Vagina (tissue), 2 donors: ENCODE data around the gene ARID2. TPM values are rescaled to one million over a fixed set of nuclear protein-coding genes. Genes with fewer than 3 reads are reported as not detected.

Experiments used
- DNase-seq, 2 donors: peaks; one replicate each; pipeline ENCODE4 v3.0.0-alpha.2; 2017; ENCODE audit errors: extremely low spot score in 2 of 2
- H3K27ac ChIP-seq: fragments of 200-600 bp; sonication (generic); one replicate; pipeline ENCODE4 v1.5.1; 2019
- H3K27me3 ChIP-seq: fragments of 200-600 bp; sonication (generic); one replicate; pipeline ENCODE4 v1.5.1; 2019
- H3K36me3 ChIP-seq, 2 donors: fragments of 200-600 bp; sonication (generic); one replicate each; pipeline ENCODE4 v1.5.1; 2017 to 2019
- H3K4me1 ChIP-seq: fragments of 200-600 bp; sonication (generic); one replicate; pipeline ENCODE4 v1.5.1; 2019
- H3K4me3 ChIP-seq, 2 donors: fragments of 200-600 bp; sonication (generic); 1 replicate in 1 of 2; 2 replicates in 1 of 2; pipeline ENCODE4 v1.5.1; 2016 to 2019
- H3K9me3 ChIP-seq: fragments of 200-600 bp; sonication (generic); one replicate; pipeline ENCODE4 v1.5.1; 2019
- POLR2A ChIP-seq, 2 donors: fragments of 450-650 bp; IDR thresholded peaks; one replicate each; pipeline ENCODE4 v1.6.1; 2017; ENCODE audit warnings: antibody characterized with exemption in 2 of 2, mild to moderate bottlenecking in 2 of 2, moderate library complexity in 2 of 2
- POLR2AphosphoS5 ChIP-seq, 2 donors: sonication (generic); formaldehyde crosslinking; IDR thresholded peaks; one replicate each; pipeline ENCODE4 v1.9.0; 2017; ENCODE audit warnings: antibody characterized with exemption in 2 of 2, mild to moderate bottlenecking in 2 of 2, low read depth in 1 of 2; ENCODE audit not compliant: insufficient read depth in 1 of 2
- intact Hi-C: fragments of 100-400 bp; cut with DNase I; formaldehyde crosslinking; loops from one replicate; pipeline ENCODE4 v1.15.1; 2023
- total RNA-seq: library from RNA; depleted of rRNA; stranded (reverse); fragments of >200 nt; gene quantifications from one replicate; pipeline ENCODE4 v1.2.3, GENCODE V29; 2016
- TF ChIP-seq, protein P1 (sequence below), 3 experiments: fragments of 450-650 bp in 2 of 3; fragments of 200-600 bp in 1 of 3; sonication (generic) in 1 of 3; IDR thresholded peaks; one replicate each; pipeline ENCODE4 v1.5.1; 2017 to 2019; ENCODE audit warnings: antibody characterized with exemption in 3 of 3, mild to moderate bottlenecking in 2 of 3, moderate library complexity in 2 of 3

The ARID2 gene
- total RNA-seq, 1 donor from 2014 or later, result 39.0 TPM

- no peaks in the 10 kb centered on the region for H3K36me3 ChIP-seq
- no peaks in the 10 kb centered on the region for H3K27me3 ChIP-seq
- peak in 1 of 2 donors; percentile 89 for DNase-seq
- H3K9me3 ChIP-seq, result no peaks in the 10 kb centered on the region
- intact Hi-C loops, result loop anchor here (1.0 to 5.0 kb wide), 2 partner anchors 264 to 646 kb away; partner anchors contain the start of genes SCAF11 and SLC38A2
- H3K27ac ChIP-seq, result peak overlapping the region; percentile 100
- H3K4me1 ChIP-seq, result peaks cover 43% of the 10 kb centered on the region
- peak overlapping the region; percentile 67 to 86 for H3K4me3 ChIP-seq
- TF ChIP-seq POLR2A (IDR thresholded peaks at IDR 0.05) (no peak), POLR2AphosphoS5 (IDR thresholded peaks at IDR 0.05; ENCODE audit: insufficient read depth in 1 of 2, low read depth in 1 of 2) (no peak)
- TF ChIP-seq, protein P1, sequence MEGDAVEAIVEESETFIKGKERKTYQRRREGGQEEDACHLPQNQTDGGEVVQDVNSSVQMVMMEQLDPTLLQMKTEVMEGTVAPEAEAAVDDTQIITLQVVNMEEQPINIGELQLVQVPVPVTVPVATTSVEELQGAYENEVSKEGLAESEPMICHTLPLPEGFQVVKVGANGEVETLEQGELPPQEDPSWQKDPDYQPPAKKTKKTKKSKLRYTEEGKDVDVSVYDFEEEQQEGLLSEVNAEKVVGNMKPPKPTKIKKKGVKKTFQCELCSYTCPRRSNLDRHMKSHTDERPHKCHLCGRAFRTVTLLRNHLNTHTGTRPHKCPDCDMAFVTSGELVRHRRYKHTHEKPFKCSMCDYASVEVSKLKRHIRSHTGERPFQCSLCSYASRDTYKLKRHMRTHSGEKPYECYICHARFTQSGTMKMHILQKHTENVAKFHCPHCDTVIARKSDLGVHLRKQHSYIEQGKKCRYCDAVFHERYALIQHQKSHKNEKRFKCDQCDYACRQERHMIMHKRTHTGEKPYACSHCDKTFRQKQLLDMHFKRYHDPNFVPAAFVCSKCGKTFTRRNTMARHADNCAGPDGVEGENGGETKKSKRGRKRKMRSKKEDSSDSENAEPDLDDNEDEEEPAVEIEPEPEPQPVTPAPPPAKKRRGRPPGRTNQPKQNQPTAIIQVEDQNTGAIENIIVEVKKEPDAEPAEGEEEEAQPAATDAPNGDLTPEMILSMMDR (IDR thresholded peaks at IDR 0.05), result no peak
Observed at GRCh38 chr12:45726603-45727300, 2.8 kb upstream of the ARID2 start.

DNA sequence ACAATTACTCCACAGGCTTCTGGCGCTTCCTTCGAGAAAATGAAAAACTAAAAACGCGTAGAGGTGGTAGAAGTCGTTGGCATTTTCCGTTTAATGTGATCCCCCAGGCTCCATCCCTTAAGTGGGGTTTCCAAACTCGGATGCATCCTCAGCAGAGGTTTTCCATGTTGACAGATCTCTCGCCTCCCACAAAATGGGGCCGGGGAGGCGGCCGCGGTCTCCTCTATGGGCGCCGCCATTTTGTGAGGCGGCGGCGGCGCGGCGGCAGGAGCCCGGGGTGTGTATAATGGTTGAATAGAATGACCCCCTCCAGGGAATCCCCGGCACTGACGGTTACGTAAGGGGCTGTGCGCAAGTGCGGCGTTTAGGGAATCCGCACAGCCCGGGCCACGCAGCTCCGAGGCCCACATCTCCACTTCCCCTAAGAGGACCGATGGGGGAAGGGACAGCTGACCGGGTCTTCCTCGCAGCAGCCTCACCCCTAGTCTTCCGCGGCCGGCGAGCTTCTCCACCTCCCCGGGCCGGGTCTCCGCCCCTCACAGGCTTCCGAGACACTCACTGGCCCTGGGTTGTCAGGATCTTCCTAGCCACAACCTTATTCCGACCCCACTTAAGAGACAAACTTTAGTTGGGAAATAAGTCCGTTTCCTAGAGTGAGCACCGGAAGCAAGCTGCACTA is 2.1 kb upstream of the ARID2 start:
- intact Hi-C loops, result loop anchor here (5.0 kb wide), 1 partner anchor 645 kb away; the partner anchor contains the start of gene SLC38A2
- peak in 1 of 2 donors; percentile 98 for DNase-seq
- H3K4me1 ChIP-seq, result peaks cover 43% of the 10 kb centered on the region
- peak overlapping the region; percentile 67 to 86 for H3K4me3 ChIP-seq
- H3K9me3 ChIP-seq, result no peaks in the 10 kb centered on the region
- H3K27me3 ChIP-seq, result no peaks in the 10 kb centered on the region
- peak in 1 of 2 donors; percentile 45 for TF ChIP-seq POLR2A (IDR thresholded peaks at IDR 0.05)
- TF ChIP-seq, protein P1 (IDR thresholded peaks at IDR 0.05), result no peak
- peak; percentile 76 to 93 for TF ChIP-seq POLR2AphosphoS5 (IDR thresholded peaks at IDR 0.05; ENCODE audit: insufficient read depth in 1 of 2, low read depth in 1 of 2)
- H3K36me3 ChIP-seq, result no peaks in the 10 kb centered on the region
- peak overlapping the region; percentile 100 for H3K27ac ChIP-seq

DNA sequence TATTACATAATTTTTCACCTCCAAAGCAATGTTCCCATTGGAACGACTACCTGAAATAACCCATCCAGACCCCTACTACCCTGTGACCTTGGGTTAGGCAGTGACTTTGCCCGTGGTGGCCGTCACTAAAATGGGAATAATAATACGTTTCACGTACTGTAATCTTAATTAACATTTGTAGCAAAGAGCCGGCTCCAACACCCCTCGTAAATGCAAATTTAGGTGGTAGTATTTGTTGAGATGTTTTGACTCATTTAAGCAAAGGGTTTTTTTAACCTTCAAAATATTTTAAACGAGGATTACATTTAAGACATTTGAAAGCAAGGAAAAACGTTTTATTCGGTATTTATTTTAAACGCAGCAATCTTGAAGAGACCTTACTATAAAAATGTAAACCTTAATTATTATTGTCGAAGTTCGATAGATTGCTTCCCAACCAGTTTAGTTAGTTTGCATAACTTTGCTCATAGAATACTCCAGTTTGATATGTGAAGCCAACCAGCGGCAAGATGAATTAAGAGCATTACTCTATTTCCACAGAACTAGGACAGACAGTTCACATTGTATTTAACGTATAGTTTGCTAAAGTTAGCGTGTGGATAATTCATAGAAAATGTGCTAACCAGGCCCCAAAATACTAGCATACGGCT is 1.4 kb upstream of the ARID2 start:
- intact Hi-C loops, result loop anchor here (5.0 kb wide), 1 partner anchor 644 kb away; the partner anchor contains the start of gene SLC38A2
- Histone ChIP-seq H3K27ac (peak overlapping the region; percentile 100), H3K4me3 (peak overlapping the region; percentile 67 to 86), H3K36me3 (no peaks in the 10 kb centered on the region), H3K9me3 (no peaks in the 10 kb centered on the region), H3K4me1 (peaks cover 43% of the 10 kb centered on the region), H3K27me3 (no peaks in the 10 kb centered on the region)
- TF ChIP-seq POLR2A (IDR thresholded peaks at IDR 0.05) (no peak), POLR2AphosphoS5 (IDR thresholded peaks at IDR 0.05; ENCODE audit: insufficient read depth in 1 of 2, low read depth in 1 of 2) (no peak)
- TF ChIP-seq, protein P1 (IDR thresholded peaks at IDR 0.05), result no peak
- no peak for DNase-seq

- Histone ChIP-seq H3K27me3 (no peaks in the 10 kb centered on the region), H3K4me1 (peaks cover 43% of the 10 kb centered on the region), H3K36me3 (no peaks in the 10 kb centered on the region), H3K9me3 (no peaks in the 10 kb centered on the region), H3K27ac (peak overlapping the region; percentile 100), H3K4me3 (peak overlapping the region; percentile 67 to 86)
- TF ChIP-seq, protein P1 (IDR thresholded peaks at IDR 0.05), result peak; percentile 81 to 89 (median 83)
- TF ChIP-seq POLR2A (IDR thresholded peaks at IDR 0.05) (peak; percentile 8 to 71), POLR2AphosphoS5 (IDR thresholded peaks at IDR 0.05; ENCODE audit: insufficient read depth in 1 of 2, low read depth in 1 of 2) (peak; percentile 77 to 95)
- intact Hi-C loops, result loop anchor here (5.0 kb wide), 1 partner anchor 644 kb away; the partner anchor contains the start of gene SLC38A2
- DNase-seq, result peak in 1 of 2 donors; percentile 97
Observed at GRCh38 chr12:45728630-45729232, 775 bp upstream of the ARID2 start.
